HG02588 (cell line): ENCODE measurements around the gene DOCK7.
"Not testable (repeated sequence)": the region's sequence is repeated elsewhere in the genome, so short reads cannot be mapped to it uniquely, and the experiment has no call there.

Source experiments
- ATAC-seq: cut with Tn5 transposase; IDR thresholded peaks from one replicate; pipeline ENCODE4 v1.9.1; 2021; ENCODE audit warnings: mild to moderate bottlenecking, moderate library complexity; ENCODE audit not compliant: unreplicated experiment

DOCK7 gene

DNA sequence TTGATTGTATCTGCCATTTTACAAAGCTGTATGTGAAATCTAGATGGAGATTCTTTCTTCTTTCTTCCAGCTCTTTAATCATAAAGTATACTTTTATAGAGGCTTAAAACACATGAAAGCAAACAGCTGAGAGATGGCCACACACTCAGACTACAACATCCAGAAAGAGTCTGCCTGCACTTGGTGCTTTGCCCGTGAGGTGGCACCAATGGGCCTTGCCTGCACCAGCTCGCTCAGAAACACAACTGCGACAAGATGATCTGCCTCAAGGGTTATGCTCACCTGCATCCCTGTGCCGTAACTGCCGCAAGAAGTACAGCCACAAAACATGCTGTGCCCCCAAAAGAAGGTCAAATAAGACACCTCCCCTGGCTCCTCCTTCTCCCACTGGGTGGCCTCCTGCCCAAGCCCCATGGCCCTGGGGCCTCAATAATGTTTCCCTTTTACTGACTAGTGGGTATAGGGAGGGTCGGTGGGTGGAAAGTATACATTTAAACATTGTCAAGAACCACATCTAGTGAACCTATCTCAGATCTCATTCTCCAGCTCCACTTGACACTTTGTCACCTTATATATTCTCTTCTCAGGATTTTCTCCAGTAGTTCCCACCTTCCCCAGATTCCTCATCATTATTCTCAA is 157.6 kb downstream of the DOCK7 start:
- no peak for ATAC-seq

DNA sequence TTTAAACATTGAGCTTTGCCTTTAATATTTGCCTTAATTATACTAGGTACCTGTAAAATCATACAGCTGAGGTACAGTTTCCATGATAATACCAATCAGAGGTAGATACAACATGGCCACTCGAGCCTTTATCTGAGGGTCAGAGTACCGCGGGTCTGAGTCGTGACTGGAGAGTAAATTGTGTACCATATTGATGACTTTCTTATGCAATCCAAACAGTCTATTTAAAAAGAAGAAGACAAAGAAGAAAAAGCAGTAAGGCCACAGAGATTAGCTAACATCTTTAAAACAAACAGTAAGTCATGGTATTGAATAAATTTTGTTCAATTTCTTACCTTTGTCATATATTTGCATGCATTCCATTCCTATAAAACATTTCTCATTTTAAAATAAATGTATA is 159.0 kb downstream of the DOCK7 start:
- ATAC-seq: no peak

DNA sequence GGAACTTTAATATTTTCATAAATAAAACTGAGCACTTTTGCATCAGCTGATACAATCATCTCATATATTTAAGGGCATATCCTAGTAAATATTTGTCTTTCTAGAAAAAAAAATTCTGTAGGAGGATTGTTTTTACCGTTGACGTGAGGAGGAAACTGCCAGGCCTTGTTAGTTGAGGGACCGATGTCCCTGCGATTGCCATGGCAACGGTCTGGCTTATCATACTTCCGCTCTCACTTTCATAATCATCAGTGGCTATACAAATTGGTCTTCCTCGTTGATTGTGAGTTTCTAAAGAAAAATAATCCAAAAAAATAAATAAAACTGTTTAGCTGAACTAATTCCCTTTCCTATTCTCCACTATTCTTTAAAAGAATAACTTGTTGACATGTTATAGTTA is 160.2 kb downstream of the DOCK7 start:
- no peak for ATAC-seq

DNA sequence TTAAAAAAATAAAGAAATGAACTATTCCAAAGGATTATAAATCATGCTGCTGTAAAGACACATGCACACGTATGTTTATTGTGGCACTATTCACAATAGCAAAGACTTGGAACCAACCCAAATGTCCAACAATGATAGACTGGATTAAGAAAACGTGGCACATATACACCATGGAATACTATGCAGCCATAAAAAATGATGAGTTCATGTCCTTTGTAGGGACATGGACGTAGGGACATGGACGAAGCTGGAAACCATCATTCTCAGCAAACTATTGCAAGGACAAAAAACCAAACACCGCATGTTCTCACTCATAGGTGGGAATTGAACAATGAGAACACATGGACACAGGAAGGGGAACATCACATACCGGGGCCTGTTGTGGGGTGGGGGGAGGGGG is 160.8 kb downstream of the DOCK7 start:
- not testable (repeated sequence) for ATAC-seq

DNA sequence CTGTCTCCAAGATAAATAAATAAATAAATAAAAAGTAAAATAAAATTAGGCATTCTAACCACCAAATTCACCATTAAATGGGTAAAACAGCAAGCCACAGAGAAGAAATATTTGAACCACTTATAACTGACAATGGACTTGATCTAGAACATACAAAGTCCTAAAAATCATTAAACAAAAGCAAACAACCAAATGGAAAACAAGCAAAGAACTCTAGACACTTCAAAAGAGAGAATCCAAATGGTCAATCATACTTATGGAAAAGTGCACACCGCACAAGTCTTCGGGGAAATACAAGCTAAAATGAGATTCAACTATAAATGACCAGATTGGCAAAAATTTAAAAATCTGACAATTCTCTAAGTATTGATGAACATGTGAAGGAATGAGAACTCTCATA is 164.3 kb downstream of the DOCK7 start:
- no peak for ATAC-seq

DNA sequence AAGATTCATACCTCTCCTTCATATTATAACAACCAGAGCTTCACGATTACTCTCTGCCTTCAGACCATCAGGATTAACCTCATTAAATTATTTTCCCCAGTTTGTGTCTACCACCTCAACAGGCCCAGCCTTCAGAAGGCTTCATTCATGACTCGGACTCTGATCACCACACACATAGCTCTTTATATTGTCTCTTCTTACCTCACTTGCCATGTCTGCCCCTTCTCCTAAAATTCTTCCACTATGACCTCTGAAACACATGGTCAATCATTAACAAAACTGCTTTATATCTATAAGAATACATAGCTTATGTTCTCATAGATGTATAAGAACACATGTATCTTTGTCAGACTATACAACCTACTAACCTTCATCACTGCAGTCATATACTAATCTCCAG is 171.6 kb downstream of the DOCK7 start:
- no peak for ATAC-seq

DNA sequence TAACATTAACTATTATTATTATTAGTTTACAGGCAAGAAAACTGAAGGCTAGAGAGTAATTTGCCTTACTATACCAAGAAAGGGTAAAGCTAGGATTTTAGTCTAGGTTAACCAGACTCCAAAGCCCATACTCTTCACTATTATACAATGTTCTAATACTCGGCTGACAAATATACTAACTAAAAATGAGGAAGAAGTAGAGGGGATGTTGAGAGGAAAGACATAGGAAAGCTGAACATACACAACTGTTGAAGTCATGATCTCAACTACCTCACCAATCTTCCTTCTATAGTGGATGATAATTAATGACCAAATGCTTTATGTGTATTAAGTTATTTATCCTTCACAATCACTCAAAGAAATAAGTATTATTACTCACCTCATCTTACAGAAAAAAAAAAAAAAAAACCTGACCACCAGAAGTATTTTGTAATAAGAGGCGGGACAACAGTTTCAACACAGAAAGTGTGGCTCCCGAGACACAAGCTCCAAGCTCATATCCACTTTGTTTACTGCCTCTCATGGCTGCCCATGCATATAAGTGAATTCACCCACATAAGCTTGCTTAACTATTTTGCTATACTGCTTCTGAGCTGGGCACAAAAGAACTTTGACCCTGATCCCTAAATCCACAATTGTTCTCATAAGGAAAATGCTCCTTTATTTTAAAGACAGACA is 173.3 kb downstream of the DOCK7 start:
- ATAC-seq: no peak

DNA sequence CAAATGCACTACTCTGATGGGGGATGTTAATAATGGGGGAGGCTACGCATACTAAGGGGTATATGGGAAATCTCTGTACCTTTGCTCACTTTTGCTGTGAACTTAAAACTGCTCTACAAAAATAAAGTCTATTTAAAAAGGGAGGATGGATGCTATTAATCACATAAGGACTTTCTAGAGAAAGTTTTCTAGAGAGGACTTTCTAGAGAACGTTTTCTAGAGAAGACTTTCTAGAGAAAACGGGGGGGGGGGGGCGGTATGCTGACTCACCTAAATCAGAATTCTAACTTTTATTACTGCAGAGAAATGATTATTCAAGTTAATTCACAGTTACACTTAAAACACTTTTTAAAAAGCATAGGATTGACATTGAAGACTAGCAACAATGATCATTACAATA is 175.2 kb downstream of the DOCK7 start:
- ATAC-seq: no peak

DNA sequence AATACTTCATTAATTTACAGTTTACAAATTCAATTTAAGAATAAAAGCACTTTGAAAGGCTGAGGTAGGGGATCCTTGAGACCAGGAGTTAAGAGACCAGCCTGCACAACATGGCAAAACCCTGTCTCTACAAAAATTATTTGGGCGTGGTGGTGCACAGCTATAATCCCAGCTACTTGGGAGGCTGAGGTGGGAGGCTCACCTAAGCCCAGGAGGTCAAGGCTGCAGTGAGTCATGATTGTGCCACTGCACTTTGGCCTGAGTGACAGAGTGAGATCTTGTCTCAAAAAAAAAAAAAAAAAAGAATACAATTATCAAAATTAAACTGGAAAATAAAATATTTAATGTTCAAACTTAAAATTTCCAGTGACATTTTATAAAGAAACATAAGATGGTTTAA is 179.2 kb downstream of the DOCK7 start:
- ATAC-seq: no peak

DNA sequence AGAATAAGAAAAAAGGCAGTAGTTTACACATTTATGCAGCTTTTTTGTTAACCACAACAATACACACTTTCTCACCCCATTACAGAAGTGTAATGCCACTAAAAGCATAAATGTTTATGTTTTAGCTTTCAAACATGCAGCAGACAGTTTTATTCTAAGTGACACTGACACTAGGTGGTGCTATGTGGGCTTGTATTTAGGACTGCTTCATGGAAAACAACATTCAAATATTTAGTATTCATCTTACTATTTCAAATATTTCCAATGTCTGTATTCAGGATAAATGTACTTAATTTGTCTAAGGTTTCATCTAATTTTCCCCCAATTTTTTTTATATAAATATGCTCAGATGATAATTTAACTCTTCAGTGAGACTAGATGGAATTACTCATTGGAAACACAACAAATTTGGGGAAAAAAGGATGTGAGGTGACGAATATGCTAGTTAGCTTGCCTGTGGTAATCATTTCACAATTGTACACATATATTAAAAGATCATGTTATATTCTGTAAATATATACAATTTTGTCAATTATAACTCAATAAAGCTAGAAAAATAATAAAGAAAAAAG is 179.9 kb downstream of the DOCK7 start:
- ATAC-seq: no peak

DNA sequence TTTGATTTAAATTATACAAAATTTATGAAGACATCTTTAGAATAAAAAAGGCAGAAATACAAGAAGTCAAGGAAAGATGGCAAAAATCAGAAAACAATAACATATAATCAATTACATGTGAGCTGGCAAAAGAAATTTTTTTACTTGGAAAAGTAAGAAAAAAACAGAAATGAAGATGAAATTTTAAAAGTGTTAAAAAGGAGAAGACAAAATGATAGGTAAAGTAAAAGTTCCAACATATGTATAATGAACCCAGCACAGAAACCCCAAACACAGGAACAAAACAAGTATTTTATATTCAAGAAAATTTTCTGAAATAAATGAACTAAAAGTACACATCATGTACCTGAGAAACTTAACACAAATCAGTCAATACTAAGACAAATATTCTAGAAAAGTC is 188.0 kb downstream of the DOCK7 start:
- ATAC-seq: no peak

DNA sequence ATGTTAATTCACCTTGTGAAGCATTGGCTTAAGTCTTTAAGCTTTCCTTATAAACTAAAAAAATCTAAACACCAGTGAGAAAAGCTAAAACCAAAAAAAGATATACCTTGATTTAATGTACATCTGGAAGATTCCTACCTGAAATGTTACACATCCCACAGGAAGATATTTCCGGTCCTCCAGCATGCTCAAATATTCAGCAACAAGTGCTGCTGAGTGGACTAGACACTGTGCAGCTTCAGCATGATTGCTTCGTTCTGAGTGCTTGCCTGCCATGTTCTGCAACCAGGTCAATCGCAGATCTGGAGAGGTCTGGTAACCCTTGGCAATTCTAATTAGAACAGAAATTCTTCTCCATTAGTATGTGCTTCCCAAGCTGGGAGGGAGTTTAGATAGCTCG is 194.0 kb downstream of the DOCK7 start:
- ATAC-seq: no peak

DNA sequence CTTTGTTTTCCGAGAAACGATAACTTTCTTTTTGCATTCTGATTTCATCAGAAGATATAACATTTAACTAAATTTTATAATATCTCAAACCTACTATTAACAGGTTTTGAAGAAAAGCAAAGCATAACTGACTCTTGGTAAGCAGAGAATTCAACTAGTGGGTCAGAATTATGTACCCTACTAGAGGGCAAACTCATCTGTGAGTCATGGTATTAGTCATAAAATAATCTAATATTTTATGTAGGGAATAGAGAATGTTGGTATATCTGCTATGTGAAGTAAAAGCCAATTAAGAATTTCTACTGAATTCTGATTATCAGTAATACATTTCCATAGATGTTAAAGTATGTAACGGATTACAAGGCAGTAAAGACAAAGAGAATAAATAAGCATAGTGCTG is 194.5 kb downstream of the DOCK7 start:
- ATAC-seq: no peak

DNA sequence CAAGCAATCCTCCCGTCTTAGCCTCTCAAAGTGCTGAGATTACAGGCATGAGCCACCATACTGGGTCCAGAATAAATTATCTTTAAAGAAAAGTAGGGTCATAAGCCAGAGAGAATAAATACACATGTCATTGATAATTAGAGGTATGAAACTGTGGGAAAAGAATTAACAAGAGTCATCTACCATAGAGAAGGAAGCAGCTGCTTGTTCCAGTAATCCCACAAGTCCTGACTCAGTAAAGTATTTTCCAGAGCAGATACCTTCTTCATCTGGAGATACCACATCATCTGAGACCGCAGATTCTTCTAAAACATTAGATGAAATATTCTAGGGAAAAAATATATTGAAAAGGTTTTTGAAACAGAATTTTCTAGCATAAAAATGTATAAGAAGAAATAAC is 195.7 kb downstream of the DOCK7 start:
- ATAC-seq: no peak

DNA sequence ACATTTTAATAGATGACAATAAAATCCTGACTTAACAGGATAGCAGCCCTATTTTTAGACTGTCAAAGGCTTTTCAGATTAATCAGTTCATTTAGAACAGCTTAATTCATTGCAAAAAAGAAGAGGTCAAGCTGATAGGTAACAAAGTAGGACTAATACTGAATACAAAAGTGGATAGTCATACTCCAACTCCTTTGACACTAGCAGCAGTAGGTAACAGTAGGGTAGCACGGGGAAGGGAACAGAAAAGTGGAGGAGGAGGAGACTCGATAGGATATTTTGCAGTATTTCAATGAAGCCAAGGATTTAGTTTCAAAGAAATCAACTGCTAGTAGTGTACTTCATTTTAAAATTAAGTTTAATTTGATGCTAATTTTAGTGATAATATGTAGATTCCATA is 200.2 kb downstream of the DOCK7 start:
- ATAC-seq: no peak

DNA sequence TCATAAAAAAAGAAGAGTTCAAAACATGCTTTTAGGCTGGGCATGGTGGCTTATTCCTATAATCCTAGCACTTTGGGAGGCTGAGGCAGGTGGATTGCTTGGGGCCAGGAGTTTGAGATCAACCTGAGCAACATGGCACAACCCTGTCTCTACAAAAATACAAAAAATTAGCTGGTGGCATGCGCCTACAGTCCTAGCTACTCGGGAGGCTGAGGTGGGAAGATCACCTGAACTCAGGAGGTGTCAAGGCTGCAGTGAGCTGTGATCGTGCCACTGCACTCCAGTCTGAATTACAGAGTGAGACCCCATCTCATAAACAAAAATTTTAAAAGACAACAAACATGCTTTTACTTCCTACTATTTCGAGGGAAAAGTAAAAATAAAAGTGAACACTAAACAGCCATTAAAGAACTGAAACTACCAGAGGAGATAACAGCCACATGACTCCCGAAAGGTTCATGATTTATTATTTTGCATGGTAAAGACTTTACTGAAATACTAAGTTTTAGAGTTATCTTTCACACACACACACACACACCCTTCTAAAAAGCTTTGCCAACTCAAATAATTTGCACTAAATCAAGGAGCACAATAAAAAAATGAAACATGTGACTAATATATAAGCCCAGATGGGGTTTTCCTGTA is 203.2 kb downstream of the DOCK7 start:
- ATAC-seq: no peak

DNA sequence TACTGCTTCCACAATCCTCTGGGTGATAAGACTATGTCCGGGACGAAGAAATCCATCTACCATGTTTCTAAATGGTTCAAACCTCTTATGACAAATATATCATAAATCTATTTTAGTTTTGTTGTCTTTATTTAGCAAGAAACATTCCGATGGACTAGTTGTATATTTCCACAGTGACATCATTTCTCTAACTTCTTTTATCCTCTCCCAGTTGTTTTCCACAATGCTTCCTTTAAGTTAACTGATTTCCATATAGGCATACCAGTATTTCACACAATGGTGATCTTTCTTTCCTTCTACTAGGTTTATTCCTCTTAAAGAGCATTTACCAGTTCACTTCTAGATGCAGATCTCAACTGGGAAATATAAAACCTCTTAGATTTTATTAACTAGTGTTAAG is 206.5 kb downstream of the DOCK7 start:
- ATAC-seq: no peak

DNA sequence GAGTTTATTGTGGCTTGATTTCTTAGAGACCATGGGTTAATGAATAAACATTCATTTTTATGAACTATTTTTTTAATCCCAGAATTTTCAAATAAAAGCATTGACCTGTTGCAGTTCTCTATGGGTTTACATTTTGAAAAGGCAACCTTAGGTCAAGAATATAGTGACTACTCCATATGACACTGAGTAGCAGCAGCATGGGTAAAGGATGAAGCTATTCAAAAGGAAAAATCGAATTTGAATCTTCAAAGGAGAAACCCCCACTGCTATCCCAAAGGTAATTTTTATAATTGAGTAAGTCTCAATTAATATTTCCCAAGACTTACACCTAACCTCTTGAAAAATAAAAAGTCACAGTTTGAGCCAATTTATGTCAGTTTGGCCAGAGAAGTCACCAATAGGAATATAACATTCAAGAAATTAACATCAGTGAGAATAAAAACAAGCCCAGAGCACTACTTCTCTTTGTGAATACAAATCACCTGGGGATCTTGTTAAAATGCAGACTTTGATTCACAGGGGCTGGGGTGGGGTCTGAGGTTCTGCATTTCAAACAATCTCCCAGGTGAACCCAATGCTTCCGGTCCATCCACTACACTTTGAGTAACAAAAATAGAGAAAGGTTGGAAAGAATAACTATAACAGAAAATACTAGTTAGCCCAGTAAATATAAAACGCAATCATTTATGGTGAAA is 211.5 kb downstream of the DOCK7 start:
- no peak for ATAC-seq

DNA sequence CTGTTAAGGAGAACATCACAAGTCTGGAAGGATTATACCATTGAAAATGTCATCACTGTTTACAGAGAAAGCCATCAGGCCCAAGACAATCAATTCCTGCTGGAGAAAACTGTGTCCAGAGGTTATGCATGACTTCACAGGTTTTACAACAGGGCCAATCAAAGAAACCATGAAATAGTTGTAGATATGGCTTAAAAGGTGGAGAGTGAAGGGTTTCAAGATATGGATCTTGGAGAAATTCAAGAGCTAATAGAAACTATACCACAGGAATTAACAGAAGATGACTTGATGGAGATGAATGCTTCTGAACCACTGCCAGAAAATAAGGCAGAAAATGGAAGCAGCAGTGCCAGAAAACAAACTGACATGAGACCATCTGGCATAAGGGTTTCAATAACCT is 221.1 kb downstream of the DOCK7 start:
- ATAC-seq: no peak

DNA sequence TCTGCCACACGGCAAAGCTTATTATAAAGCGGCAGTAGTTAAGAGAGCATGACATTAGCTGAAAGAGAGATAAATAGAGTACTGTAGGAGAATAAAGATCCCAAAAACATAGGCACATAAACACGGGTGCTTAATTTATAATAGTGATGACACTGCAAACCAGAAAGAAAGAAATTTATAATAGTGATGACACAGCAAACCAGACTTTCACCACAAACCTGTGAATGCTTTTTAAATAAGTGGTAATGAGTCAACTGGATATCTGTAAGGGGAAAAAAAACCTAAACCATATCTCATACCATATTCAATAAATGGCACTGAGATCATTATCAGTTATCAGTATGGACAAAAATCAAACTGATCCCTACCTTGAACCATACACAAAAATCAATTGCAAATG is 225.8 kb downstream of the DOCK7 start:
- ATAC-seq: no peak

DNA sequence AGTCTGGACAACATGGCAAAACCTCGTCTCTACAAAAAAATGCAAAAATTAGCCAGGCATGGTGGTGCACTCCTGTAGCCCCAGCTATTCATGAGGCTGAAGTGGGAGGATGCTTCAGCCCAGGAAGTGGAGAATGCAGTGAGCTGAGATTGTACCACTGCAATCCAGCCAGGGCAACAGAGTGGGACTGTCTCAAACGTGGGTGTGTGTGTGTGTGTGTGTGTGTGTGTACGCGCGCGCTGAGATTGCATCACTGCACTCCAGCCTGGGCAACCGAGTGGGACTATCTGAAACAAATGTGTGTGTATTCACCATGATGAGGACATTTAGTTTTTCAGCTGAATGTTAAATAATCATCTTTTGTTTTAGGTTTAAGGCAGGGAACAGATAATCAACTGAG is 230.2 kb downstream of the DOCK7 start:
- no peak for ATAC-seq

DNA sequence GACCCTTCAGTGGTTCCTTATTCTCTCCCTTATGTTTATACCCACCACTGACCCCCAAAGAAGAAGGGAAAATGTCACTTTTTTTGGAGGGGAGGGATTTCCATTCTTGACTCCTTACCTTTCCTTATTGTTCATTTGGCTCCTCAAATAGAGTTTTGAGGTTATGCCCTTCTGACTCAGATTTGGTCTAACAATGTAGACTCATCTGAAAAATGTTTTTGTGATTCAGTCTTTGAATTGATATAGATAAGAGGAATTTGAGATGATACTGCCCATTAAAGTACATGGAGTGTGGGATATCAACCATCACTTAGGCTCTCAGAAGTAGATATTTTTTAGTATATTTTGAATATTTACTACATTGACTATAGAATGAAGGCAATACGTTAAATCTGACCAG is 235.2 kb downstream of the DOCK7 start:
- ATAC-seq: no peak
